Measurements from ENCODE around the gene DAND5. TPM values are rescaled to one million over a fixed set of nuclear protein-coding genes. Genes with fewer than 3 reads are reported as not detected.

The DAND5 gene
- total and polyA plus RNA-seq, 2 donors (not counting 1 experiment from before 2014, with no cell fraction given) = not detected

DNA sequence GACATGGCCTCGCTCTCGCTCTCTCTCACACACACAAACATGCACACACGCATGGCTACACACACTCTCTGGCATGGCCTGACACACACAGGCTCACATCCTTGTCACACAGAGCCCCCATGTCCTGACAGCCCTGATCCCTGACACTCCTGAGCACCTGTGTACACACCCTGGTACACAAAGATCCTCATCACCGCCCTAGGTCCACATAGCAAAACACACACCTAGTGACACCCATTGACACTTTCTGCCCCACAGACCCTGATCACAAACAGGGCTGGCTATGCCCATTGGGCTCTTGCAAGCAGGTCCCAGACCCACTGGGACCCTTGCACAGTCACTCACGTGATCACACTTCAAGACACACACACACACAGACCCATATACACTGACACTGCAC, 21.9 kb downstream of the DAND5 start:
- Mint-ChIP-seq H3K27me3 (peaks cover 16% of the 10 kb centered on the region), H3K9me3 (ENCODE audit: insufficient read depth) (no peaks in the 10 kb centered on the region), H3K4me3 (no peak overlapping the region), H3K27ac (peak overlapping the region; percentile 38), H3K4me1 (peaks cover 11% of the 10 kb centered on the region)
- no peak for TF ChIP-seq EZH2 (IDR thresholded peaks at IDR 0.05; ENCODE audit: borderline replicate concordance, insufficient read depth, low read depth, low read length, poor library complexity, severe bottlenecking)
- no peak for TF ChIP-seq CTCF (IDR thresholded peaks at IDR 0.05)
- H3K36me3 ChIP-seq (replicated peaks in 1 of 2; ENCODE audit: control extremely low read depth in 1 of 2, control insufficient read depth in 1 of 2, extremely low read depth in 1 of 2, insufficient read depth in 2 of 2, low read length in 1 of 2) = no peaks in the 10 kb centered on the region
- no peaks in the 10 kb centered on the region for H4K20me1 ChIP-seq (ENCODE audit: control insufficient read depth, insufficient read depth, low read length, poor library complexity, severe bottlenecking)
- no peaks in the 10 kb centered on the region for H3K9me3 ChIP-seq (ENCODE audit: control extremely low read depth in 1 of 3, control insufficient read depth in 2 of 3, insufficient read depth in 1 of 3, low read length in 2 of 3)
- DNase-seq = no peak
- H3K9ac ChIP-seq (ENCODE audit: low read length) = no peak overlapping the region
- peaks cover 0 to 16% (median 4%) of the 10 kb centered on the region in 4 experiments for H3K27me3 ChIP-seq (replicated peaks in 1 of 4; ENCODE audit: control extremely low read depth in 1 of 4, control insufficient read depth in 3 of 4, insufficient read depth in 4 of 4, low read length in 3 of 4)
- no peak overlapping the region for H3K4me3 ChIP-seq (ENCODE audit: control extremely low read depth in 1 of 5, extremely low read depth in 1 of 5, insufficient read depth in 1 of 5, low read depth in 2 of 5, low read length in 4 of 5)
- H3K4me2 ChIP-seq (replicated peaks; ENCODE audit: low read depth, low read length, poor library complexity, severe bottlenecking) = no peak overlapping the region
- no peaks in the 10 kb centered on the region for H3K79me2 ChIP-seq (ENCODE audit: control insufficient read depth, insufficient read depth, low read length)
- intact Hi-C loops (cut with micrococcal nuclease) = loop anchor here (5.0 kb wide), 1 partner anchor 1224 kb away; the partner anchor contains the start of gene ZNF441
- CTCF ChIA-PET = interaction anchor here (0.6 to 0.7 kb wide), 2 partner anchors 12 to 1284 kb away, joined by 3 to 4 read pairs; no protein-coding TSS in a partner anchor
- H3K27ac ChIP-seq (ENCODE audit: low read length in 2 of 2) = no peak overlapping the region
- POLR2A ChIA-PET = no interaction called here
- H3K4me1 ChIP-seq (ENCODE audit: control insufficient read depth in 2 of 2, insufficient read depth in 2 of 2, low read length in 2 of 2) = peaks cover 10% of the 10 kb centered on the region in 2 donors
- WGBS (ENCODE audit: insufficient coverage) = 96% methylated on average over 5 of the region's 5 CpGs
- no peak overlapping the region for H2AFZ ChIP-seq (ENCODE audit: insufficient read depth, low read depth, low read length, poor library complexity, severe bottlenecking)
- no peak for ATAC-seq (ENCODE audit: low read depth)

GRCh38 chr19:12992729-12993128, 23.4 kb downstream of the DAND5 start:
- H3K27me3 Mint-ChIP-seq = peaks cover 17% of the 10 kb centered on the region
- POLR2A ChIA-PET = interaction anchor here (0.6 to 1.4 kb wide), 2 partner anchors 112 to 551 kb away, joined by 3 read pairs; no protein-coding TSS in a partner anchor
- DNase-seq (no peak), ATAC-seq (ENCODE audit: low read depth) (no peak)
- no peaks in the 10 kb centered on the region for H4K20me1 ChIP-seq (ENCODE audit: control insufficient read depth, insufficient read depth, low read length, poor library complexity, severe bottlenecking)
- H3K9ac ChIP-seq (ENCODE audit: low read length) = no peak overlapping the region
- H3K9me3 ChIP-seq (ENCODE audit: control extremely low read depth in 1 of 3, control insufficient read depth in 2 of 3, insufficient read depth in 1 of 3, low read length in 2 of 3) = peaks cover 0 to 1% (median 0%) of the 10 kb centered on the region in 3 donors
- H3K9me3 Mint-ChIP-seq (ENCODE audit: insufficient read depth) = no peaks in the 10 kb centered on the region
- no peaks in the 10 kb centered on the region for H3K36me3 ChIP-seq (replicated peaks in 1 of 2; ENCODE audit: control extremely low read depth in 1 of 2, control insufficient read depth in 1 of 2, extremely low read depth in 1 of 2, insufficient read depth in 2 of 2, low read length in 1 of 2)
- H2AFZ ChIP-seq (ENCODE audit: insufficient read depth, low read depth, low read length, poor library complexity, severe bottlenecking) = no peak overlapping the region
- peaks cover 0 to 26% (median 4%) of the 10 kb centered on the region in 4 experiments for H3K27me3 ChIP-seq (replicated peaks in 1 of 4; ENCODE audit: control extremely low read depth in 1 of 4, control insufficient read depth in 3 of 4, insufficient read depth in 4 of 4, low read length in 3 of 4)
- peaks cover 10 to 11% of the 10 kb centered on the region in 2 donors for H3K4me1 ChIP-seq (ENCODE audit: control insufficient read depth in 2 of 2, insufficient read depth in 2 of 2, low read length in 2 of 2)
- CTCF ChIA-PET = interaction anchor here (0.8 kb wide), 1 partner anchor 15 kb away, joined by 3 read pairs; no protein-coding TSS in a partner anchor
- no peak overlapping the region for H3K27ac Mint-ChIP-seq
- H3K4me2 ChIP-seq (replicated peaks; ENCODE audit: low read depth, low read length, poor library complexity, severe bottlenecking) = no peak overlapping the region
- H3K4me1 Mint-ChIP-seq = peaks cover 15% of the 10 kb centered on the region
- no peak overlapping the region for H3K27ac ChIP-seq (ENCODE audit: low read length in 2 of 2)
- H3K4me3 ChIP-seq (ENCODE audit: control extremely low read depth in 1 of 5, extremely low read depth in 1 of 5, insufficient read depth in 1 of 5, low read depth in 2 of 5, low read length in 4 of 5) = no peak overlapping the region
- TF ChIP-seq CTCF (IDR thresholded peaks at IDR 0.05) (no peak), EZH2 (IDR thresholded peaks at IDR 0.05; ENCODE audit: borderline replicate concordance, insufficient read depth, low read depth, low read length, poor library complexity, severe bottlenecking) (no peak)
- intact Hi-C loops (cut with micrococcal nuclease) = loop anchor here (5.0 kb wide), 1 partner anchor 1225 kb away; the partner anchor contains the start of gene ZNF441
- no peaks in the 10 kb centered on the region for H3K79me2 ChIP-seq (ENCODE audit: control insufficient read depth, insufficient read depth, low read length)
- WGBS (ENCODE audit: insufficient coverage) = 98% methylated on average over 8 of the region's 11 CpGs
- H3K4me3 Mint-ChIP-seq = no peak overlapping the region

Measured in B cell (primary cell).